K562 (cell line): ENCODE data around the gene KCNK1. TPM values are rescaled to one million over a fixed set of nuclear protein-coding genes. Genes with fewer than 3 reads are reported as not detected.

Source experiments
- TEAD4 ChIP-seq, 2 experiments: sonication (generic) in 1 of 2; formaldehyde crosslinking in 1 of 2; IDR thresholded peaks; 2 replicates each; pipeline versions ENCODE4 v1.6.1 to v1.8.0; 2012 to 2022; ENCODE audit warnings: borderline replicate concordance in 1 of 2, inconsistent platforms in 1 of 2, low read length in 1 of 2, mild to moderate bottlenecking in 1 of 2, missing genetic modification reagents in 1 of 2
- YBX1 ChIP-seq: fragments of 450-650 bp; IDR thresholded peaks from 2 replicates; pipeline ENCODE4 v1.7.1; 2016; ENCODE audit warnings: mild to moderate bottlenecking
- ZBTB40 ChIP-seq, 2 experiments: fragments of 450-650 bp in 1 of 2; sonication (generic) in 1 of 2; formaldehyde crosslinking in 1 of 2; IDR thresholded peaks; 2 replicates each; pipeline versions ENCODE4 v1.7.1 to v1.9.0; 2016 to 2022; ENCODE audit warnings: inconsistent platforms in 1 of 2, mild to moderate bottlenecking in 1 of 2, missing genetic modification reagents in 1 of 2
- polyA plus RNA-seq, 8 experiments: library from polyadenylated mRNA; depleted of rRNA in 4 of 8; stranded (reverse) in 5 of 8; unstranded in 3 of 8; fragments of >200 nt; fragmentation: Nextera tagmentation in 2 of 8; fragmentation: Illumina TruSeq in 1 of 8; extraction: Ambion mirVana in 2 of 8; extraction: Trizol in 1 of 8; gene quantifications; 2 replicates each; pipeline versions ENCODE4 v1.2.1 to v1.2.3, GENCODE V29; 2011 to 2014; ENCODE audit warnings: inconsistent platforms in 1 of 8, missing spikeins in 1 of 8
- total RNA-seq, 7 experiments: library from RNA; depleted of rRNA in 6 of 7; stranded (reverse); fragments of >200 nt in 6 of 7; fragmentation: Illumina TruSeq in 2 of 7; extraction: Trizol in 2 of 7; gene quantifications; 2 replicates each; pipeline versions ENCODE4 v1.2.1 to v1.2.3, GENCODE V29; 2011 to 2021; ENCODE audit warnings: low replicate concordance in 1 of 7
- TF ChIP-seq, protein P1 (sequence below): fragments of 450-650 bp; IDR thresholded peaks from 2 replicates; pipeline ENCODE4 v1.6.1; 2016; ENCODE audit warnings: mild to moderate bottlenecking, moderate library complexity

Gene KCNK1
- total and polyA plus RNA-seq, 9 of the 15 experiments (the other 6 are each of a cell fraction or from before 2014, with no cell fraction given), result 3.1 to 22.7 (median 6.0) TPM

- TF ChIP-seq, protein P1, sequence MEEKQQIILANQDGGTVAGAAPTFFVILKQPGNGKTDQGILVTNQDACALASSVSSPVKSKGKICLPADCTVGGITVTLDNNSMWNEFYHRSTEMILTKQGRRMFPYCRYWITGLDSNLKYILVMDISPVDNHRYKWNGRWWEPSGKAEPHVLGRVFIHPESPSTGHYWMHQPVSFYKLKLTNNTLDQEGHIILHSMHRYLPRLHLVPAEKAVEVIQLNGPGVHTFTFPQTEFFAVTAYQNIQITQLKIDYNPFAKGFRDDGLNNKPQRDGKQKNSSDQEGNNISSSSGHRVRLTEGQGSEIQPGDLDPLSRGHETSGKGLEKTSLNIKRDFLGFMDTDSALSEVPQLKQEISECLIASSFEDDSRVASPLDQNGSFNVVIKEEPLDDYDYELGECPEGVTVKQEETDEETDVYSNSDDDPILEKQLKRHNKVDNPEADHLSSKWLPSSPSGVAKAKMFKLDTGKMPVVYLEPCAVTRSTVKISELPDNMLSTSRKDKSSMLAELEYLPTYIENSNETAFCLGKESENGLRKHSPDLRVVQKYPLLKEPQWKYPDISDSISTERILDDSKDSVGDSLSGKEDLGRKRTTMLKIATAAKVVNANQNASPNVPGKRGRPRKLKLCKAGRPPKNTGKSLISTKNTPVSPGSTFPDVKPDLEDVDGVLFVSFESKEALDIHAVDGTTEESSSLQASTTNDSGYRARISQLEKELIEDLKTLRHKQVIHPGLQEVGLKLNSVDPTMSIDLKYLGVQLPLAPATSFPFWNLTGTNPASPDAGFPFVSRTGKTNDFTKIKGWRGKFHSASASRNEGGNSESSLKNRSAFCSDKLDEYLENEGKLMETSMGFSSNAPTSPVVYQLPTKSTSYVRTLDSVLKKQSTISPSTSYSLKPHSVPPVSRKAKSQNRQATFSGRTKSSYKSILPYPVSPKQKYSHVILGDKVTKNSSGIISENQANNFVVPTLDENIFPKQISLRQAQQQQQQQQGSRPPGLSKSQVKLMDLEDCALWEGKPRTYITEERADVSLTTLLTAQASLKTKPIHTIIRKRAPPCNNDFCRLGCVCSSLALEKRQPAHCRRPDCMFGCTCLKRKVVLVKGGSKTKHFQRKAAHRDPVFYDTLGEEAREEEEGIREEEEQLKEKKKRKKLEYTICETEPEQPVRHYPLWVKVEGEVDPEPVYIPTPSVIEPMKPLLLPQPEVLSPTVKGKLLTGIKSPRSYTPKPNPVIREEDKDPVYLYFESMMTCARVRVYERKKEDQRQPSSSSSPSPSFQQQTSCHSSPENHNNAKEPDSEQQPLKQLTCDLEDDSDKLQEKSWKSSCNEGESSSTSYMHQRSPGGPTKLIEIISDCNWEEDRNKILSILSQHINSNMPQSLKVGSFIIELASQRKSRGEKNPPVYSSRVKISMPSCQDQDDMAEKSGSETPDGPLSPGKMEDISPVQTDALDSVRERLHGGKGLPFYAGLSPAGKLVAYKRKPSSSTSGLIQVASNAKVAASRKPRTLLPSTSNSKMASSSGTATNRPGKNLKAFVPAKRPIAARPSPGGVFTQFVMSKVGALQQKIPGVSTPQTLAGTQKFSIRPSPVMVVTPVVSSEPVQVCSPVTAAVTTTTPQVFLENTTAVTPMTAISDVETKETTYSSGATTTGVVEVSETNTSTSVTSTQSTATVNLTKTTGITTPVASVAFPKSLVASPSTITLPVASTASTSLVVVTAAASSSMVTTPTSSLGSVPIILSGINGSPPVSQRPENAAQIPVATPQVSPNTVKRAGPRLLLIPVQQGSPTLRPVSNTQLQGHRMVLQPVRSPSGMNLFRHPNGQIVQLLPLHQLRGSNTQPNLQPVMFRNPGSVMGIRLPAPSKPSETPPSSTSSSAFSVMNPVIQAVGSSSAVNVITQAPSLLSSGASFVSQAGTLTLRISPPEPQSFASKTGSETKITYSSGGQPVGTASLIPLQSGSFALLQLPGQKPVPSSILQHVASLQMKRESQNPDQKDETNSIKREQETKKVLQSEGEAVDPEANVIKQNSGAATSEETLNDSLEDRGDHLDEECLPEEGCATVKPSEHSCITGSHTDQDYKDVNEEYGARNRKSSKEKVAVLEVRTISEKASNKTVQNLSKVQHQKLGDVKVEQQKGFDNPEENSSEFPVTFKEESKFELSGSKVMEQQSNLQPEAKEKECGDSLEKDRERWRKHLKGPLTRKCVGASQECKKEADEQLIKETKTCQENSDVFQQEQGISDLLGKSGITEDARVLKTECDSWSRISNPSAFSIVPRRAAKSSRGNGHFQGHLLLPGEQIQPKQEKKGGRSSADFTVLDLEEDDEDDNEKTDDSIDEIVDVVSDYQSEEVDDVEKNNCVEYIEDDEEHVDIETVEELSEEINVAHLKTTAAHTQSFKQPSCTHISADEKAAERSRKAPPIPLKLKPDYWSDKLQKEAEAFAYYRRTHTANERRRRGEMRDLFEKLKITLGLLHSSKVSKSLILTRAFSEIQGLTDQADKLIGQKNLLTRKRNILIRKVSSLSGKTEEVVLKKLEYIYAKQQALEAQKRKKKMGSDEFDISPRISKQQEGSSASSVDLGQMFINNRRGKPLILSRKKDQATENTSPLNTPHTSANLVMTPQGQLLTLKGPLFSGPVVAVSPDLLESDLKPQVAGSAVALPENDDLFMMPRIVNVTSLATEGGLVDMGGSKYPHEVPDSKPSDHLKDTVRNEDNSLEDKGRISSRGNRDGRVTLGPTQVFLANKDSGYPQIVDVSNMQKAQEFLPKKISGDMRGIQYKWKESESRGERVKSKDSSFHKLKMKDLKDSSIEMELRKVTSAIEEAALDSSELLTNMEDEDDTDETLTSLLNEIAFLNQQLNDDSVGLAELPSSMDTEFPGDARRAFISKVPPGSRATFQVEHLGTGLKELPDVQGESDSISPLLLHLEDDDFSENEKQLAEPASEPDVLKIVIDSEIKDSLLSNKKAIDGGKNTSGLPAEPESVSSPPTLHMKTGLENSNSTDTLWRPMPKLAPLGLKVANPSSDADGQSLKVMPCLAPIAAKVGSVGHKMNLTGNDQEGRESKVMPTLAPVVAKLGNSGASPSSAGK, result peak; percentile 42
- TF ChIP-seq TEAD4 (IDR thresholded peaks at IDR 0.05; ENCODE audit: low read length) (no peak; the same call in 1 of the 2 replicates), TEAD4 (CRISPR knock-in tag; IDR thresholded peaks at IDR 0.05; ENCODE audit: borderline replicate concordance) (no peak), ZBTB40 (IDR thresholded peaks at IDR 0.05) (peak; percentile 66; the same call in 1 of the 2 replicates), ZBTB40 (CRISPR knock-in tag; IDR thresholded peaks at IDR 0.05) (no peak), YBX1 (no peak)
These were observed at the start of gene KCNK1 (continued) for GRCh38 chr1:233613252-233614172.
